BJ (cell line): ENCODE data around the gene FMO5. TPM values are rescaled to one million over a fixed set of nuclear protein-coding genes. Genes with fewer than 3 reads are reported as not detected.

ENCODE experiments used
- CTCF ChIA-PET: fragments of 350-600 bp; formaldehyde crosslinking; extraction: SDS; loops from one replicate; lab custom pipeline; 2021; ENCODE audit warnings: antibody characterized with exemption, inconsistent platforms; lab: Yijun Ruan, JAX
- POLR2A ChIA-PET: fragments of 300-600 bp; sonication (Branson Sonifier 250); formaldehyde crosslinking; extraction: SDS; loops from one replicate; lab custom pipeline; 2021; ENCODE audit warnings: antibody characterized with exemption; lab: Charles Lee
- DNase-seq: peaks from one replicate; pipeline ENCODE4 v3.0.0-alpha.2; 2011; ENCODE audit warnings: low read depth
- H3K27me3 ChIP-seq: 2 replicates; pipeline ENCODE4 v1.6.0; 2011; ENCODE audit warnings: low read length; ENCODE audit not compliant: control insufficient read depth, insufficient read depth
- H3K36me3 ChIP-seq: 2 replicates; pipeline ENCODE4 v1.5.1; 2011; ENCODE audit warnings: low read length; ENCODE audit not compliant: control insufficient read depth, insufficient read depth
- H3K4me3 ChIP-seq: 2 replicates; pipeline ENCODE4 v1.5.1; 2011; ENCODE audit warnings: low read depth, mild to moderate bottlenecking, control low read depth, low read length
- polyA plus RNA-seq: library from polyadenylated mRNA; depleted of rRNA; stranded (reverse); fragments of >200 nt; gene quantifications from 2 replicates; pipeline ENCODE4 v1.2.3, GENCODE V29; 2011
- TF ChIP-seq, protein P1 (sequence below): IDR thresholded peaks from 2 replicates; pipeline ENCODE4 v1.5.1; 2011; ENCODE audit warnings: low read depth, mild to moderate bottlenecking, control low read depth, inconsistent platforms, low read length, moderate library complexity; ENCODE audit not compliant: insufficient read depth

FMO5 gene
- polyA plus RNA-seq, 1 experiment: 0.39 TPM

DNA sequence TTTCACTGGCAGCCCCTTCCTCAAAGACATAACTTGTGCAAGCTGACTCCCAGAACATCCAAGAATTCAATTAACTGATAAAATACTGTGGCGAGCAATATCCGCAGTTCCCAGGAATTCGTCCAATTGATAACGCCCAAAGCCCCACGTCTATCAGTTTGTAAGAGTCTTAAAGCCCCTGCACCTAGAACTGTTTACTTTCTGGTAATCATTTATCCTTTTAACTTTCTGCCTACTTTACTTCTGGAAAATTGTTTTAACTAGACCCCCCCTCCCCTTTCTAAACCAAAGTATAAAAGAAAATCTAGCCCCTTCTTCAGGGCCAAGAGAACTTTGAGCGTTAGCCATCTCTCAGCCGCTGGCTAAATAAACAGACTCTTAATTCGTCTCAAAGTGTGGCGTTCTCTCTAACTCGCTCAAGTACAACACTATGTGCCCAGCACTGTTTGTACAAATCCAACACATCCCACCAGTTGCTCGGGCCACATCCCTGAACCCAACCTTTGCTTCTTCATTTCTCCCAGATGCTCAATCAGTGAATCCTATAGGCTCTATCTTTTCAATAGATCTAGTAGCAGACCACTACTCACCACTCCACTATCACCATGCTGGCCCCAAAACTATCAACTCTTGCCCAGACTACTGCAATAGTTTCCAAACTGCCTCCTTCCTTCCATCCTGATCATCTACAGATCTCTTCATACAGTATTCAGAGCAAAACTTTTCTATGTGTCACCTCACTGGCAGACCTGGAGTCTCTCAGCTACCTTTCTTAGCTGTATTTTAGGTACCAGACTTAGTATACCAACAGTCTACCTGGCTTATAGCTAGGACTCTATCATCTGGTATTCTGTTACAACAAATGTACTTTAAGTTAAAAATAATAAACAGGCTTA, 14.0 kb upstream of the FMO5 start:
- POLR2A ChIA-PET: no interaction called here
- CTCF ChIA-PET: interaction anchor here (0.6 kb wide), 1 partner anchor 400 kb away, joined by 3 read pairs; no protein-coding TSS in a partner anchor
- Histone ChIP-seq H3K4me3 (no peak overlapping the region), H3K36me3 (no peaks in the 10 kb centered on the region), H3K27me3 (no peaks in the 10 kb centered on the region)
- no peak for DNase-seq
- TF ChIP-seq, protein P1, sequence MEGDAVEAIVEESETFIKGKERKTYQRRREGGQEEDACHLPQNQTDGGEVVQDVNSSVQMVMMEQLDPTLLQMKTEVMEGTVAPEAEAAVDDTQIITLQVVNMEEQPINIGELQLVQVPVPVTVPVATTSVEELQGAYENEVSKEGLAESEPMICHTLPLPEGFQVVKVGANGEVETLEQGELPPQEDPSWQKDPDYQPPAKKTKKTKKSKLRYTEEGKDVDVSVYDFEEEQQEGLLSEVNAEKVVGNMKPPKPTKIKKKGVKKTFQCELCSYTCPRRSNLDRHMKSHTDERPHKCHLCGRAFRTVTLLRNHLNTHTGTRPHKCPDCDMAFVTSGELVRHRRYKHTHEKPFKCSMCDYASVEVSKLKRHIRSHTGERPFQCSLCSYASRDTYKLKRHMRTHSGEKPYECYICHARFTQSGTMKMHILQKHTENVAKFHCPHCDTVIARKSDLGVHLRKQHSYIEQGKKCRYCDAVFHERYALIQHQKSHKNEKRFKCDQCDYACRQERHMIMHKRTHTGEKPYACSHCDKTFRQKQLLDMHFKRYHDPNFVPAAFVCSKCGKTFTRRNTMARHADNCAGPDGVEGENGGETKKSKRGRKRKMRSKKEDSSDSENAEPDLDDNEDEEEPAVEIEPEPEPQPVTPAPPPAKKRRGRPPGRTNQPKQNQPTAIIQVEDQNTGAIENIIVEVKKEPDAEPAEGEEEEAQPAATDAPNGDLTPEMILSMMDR: no peak

DNA sequence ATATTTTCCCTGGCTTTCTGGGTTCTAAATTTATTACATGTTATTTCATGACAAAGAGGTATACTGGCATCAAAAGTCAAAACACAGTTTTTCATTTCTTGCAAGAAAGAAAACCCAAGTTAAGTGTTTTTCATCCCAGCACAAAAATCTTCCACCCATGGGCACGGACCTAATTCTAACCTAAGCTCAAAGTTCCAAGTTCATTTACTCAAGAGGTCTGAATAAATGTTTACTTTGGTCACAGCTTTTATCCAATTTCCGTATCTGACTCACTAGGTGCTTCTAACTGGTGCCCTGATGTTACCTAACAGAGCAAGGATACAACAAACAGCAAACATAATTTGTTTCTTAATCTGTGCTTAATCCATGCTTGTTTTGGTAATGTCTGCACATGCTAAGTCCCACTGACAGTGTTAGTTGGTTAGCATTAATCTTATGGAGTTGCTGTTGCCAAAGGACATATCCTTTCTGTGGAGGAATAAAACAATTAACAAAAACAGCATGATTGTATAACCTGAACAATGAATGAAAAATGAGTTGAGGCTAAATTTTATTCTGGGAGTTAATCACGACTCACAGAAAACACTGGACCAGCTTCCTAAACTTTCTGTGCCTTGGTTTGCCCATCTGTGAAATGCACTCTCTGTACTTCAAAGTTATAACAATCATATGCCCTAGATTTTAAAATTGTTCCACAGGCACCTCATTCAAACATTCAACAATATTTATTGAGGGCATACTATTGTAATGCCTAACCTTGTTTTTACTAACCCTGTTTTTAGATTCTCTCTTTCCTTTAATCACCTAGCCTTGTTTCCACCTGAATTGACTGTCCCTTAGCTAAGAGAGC, 13.1 kb upstream of the FMO5 start:
- Histone ChIP-seq H3K36me3 (no peaks in the 10 kb centered on the region), H3K4me3 (no peak overlapping the region), H3K27me3 (no peaks in the 10 kb centered on the region)
- ChIA-PET POLR2A (no interaction called here), CTCF (no interaction called here)
- TF ChIP-seq, protein P1: no peak
- DNase-seq: no peak

DNA sequence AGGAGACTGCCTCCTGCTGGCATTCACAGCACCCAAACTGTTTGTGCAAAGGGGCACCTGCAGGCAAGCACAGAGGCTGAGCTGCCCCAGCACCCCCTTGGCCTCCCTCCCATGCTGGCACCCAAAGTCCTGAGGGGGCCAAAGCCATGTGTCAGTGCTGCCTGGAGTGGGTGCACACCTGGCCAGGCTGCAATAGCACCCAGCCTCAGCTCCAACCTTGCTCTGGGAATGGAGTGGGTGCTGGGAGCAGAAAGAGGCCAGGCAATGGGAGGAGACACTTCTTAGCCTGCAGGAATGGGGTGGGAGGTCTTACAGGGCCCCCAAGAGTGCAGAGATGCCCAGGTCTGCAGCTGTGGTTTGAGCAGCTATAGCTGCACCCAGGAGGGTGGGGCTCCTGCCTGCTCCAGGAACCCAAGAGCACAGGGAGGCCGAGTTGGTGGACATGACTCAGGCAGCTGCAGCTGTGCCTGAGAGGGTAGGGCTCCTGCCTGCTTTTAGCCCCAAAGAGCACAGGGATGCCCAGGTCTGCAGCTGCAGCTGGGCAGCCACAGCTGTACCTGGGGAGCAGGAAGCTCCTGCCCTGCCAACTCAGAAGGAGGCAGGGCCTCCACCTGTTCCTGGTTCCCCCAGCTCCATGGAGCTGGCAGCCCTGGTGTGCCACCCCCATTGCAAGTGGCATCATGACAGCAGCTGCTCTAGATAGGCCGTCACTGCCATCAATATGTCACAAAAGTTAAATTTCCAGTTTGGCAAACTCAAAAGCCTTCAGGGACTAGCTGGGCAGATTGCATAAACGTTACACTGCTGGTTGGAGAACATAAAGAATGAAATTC, 12.0 kb upstream of the FMO5 start:
- ChIA-PET CTCF (interaction anchor here (1.8 kb wide), 1 partner anchor 12 kb away, joined by 7 read pairs; the partner anchor contains the start of gene FMO5), POLR2A (no interaction called here)
- H3K36me3 ChIP-seq: no peaks in the 10 kb centered on the region
- H3K4me3 ChIP-seq: no peak overlapping the region
- no peak for DNase-seq
- TF ChIP-seq, protein P1: no peak
- H3K27me3 ChIP-seq: no peaks in the 10 kb centered on the region

DNA sequence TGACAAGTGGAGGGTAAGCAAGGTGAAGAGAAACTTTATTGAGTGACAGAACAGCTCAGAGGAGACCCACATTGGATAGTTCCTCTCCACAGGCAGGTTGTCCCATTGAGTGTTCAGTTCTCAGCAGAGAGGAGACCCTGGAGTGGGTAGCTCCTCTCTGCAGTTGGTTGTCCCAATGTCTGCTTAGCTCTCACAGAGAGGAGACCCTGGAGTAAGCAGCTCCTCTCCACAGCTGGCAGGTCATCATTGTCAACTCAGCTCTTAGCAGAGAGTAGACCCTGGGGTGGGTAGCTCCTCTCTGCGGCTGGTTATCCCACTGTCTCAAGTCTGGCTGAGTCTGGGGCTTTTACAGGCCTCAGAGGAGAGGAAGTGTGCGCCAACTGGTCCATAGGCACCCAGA, 11.3 kb upstream of the FMO5 start:
- POLR2A ChIA-PET: no interaction called here
- CTCF ChIA-PET: interaction anchor here (1.8 kb wide), 1 partner anchor 11 kb away, joined by 7 read pairs; the partner anchor contains the start of gene FMO5
- Histone ChIP-seq H3K27me3 (no peaks in the 10 kb centered on the region), H3K4me3 (no peak overlapping the region), H3K36me3 (no peaks in the 10 kb centered on the region)
- TF ChIP-seq, protein P1: no peak
- DNase-seq: no peak
